Stromal cell of bone marrow (primary cell): ENCODE data around the gene NCOA6.

Experiments
- DNase-seq: peaks from one replicate; pipeline ENCODE4 v3.0.0-alpha.2; 2012; ENCODE audit warnings: low read depth

The NCOA6 gene

GRCh38 chr20:34704177-34705007, 121.1 kb downstream of the NCOA6 start, which contains the start of gene TP53INP2:
TSS of gene TP53INP2 (plus strand) at chr20:34704344. CDS start at chr20:34708740, 4,396 bp downstream.
- peak; percentile 83 for DNase-seq

GRCh38 chr20:34703424-34704176, 121.9 kb downstream of the NCOA6 start:
- no peak for DNase-seq

GRCh38 chr20:34703061-34703423, 122.4 kb downstream of the NCOA6 start:
- DNase-seq: no peak

GRCh38 chr20:34701405-34702085, 123.9 kb downstream of the NCOA6 start:
- DNase-seq: no peak

- DNase-seq: no peak
These were observed 132.0 kb downstream of the NCOA6 start for GRCh38 chr20:34693414-34693813.

- no peak for DNase-seq
These were observed 133.6 kb downstream of the NCOA6 start for GRCh38 chr20:34691838-34692237.

- no peak for DNase-seq
These were observed 136.0 kb downstream of the NCOA6 start for GRCh38 chr20:34689486-34689885.

GRCh38 chr20:34683667-34684066, 141.8 kb downstream of the NCOA6 start:
- DNase-seq: no peak

GRCh38 chr20:34680586-34681175, 144.8 kb downstream of the NCOA6 start:
- DNase-seq: no peak

- peak; percentile 90 for DNase-seq
These were observed 148.6 kb downstream of the NCOA6 start, which contains the start of gene PIGU for GRCh38 chr20:34676642-34677373. TSS of gene PIGU (minus strand) at chr20:34677092. CDS start at chr20:34677085, 7 bp downstream.

- no peak for DNase-seq
These were observed 149.3 kb downstream of the NCOA6 start for GRCh38 chr20:34675993-34676641.

GRCh38 chr20:34675561-34675960, 149.9 kb downstream of the NCOA6 start:
- no peak for DNase-seq

GRCh38 chr20:34673412-34673811, 152.0 kb downstream of the NCOA6 start:
- no peak for DNase-seq

- DNase-seq: no peak
These were observed 156.4 kb downstream of the NCOA6 start for GRCh38 chr20:34669094-34669493.
